Measurements from ENCODE around the gene OR51B4.
"Not testable (repeated sequence)": the region's sequence is repeated elsewhere in the genome, so short reads cannot be mapped to it uniquely, and the experiment has no call there.

Gene OR51B4

GRCh38 chr11:5300251-5300650 is 1.5 kb downstream of the OR51B4 start:
- H3K36me3 ChIP-seq (ENCODE audit: insufficient read depth, low read length) = no peaks in the 10 kb centered on the region
- TF ChIP-seq CTCF (IDR thresholded peaks at IDR 0.05; ENCODE audit: low read length) (no peak), EZH2 (IDR thresholded peaks at IDR 0.05; ENCODE audit: borderline replicate concordance, low read length) (no peak)
- no peak overlapping the region for H3K9ac ChIP-seq (ENCODE audit: low read length)
- H3K27me3 ChIP-seq (ENCODE audit: insufficient read depth, low read length) = no peaks in the 10 kb centered on the region
- H3K9me2 ChIP-seq (ENCODE audit: low read depth, low read length) = no peaks in the 10 kb centered on the region
- no peaks in the 10 kb centered on the region for H4K20me1 ChIP-seq (ENCODE audit: insufficient read depth, low read length)
- no peaks in the 10 kb centered on the region for H3K9me3 ChIP-seq (ENCODE audit: low read length)
- H3K4me3 ChIP-seq (ENCODE audit: low read depth, low read length, poor library complexity, severe bottlenecking) = no peak overlapping the region
- no peaks in the 10 kb centered on the region for H3K79me2 ChIP-seq (ENCODE audit: insufficient read depth, low read length)
- H2AFZ ChIP-seq (ENCODE audit: low read length) = no peak overlapping the region
- no peak overlapping the region for H3K27ac ChIP-seq (ENCODE audit: low read depth, low read length, poor library complexity, severe bottlenecking)
- no peak overlapping the region for H3K4me2 ChIP-seq (ENCODE audit: low read length)
- H3F3A ChIP-seq (ENCODE audit: insufficient read depth, low read length) = no peaks in the 10 kb centered on the region
- no peaks in the 10 kb centered on the region for H3K4me1 ChIP-seq (ENCODE audit: insufficient read depth, low read length, severe bottlenecking)

GRCh38 chr11:5298451-5298850 is 3.3 kb downstream of the OR51B4 start:
- no peaks in the 10 kb centered on the region for H4K20me1 ChIP-seq (ENCODE audit: insufficient read depth, low read length)
- TF ChIP-seq CTCF (IDR thresholded peaks at IDR 0.05; ENCODE audit: low read length) (no peak), EZH2 (IDR thresholded peaks at IDR 0.05; ENCODE audit: borderline replicate concordance, low read length) (no peak)
- no peak overlapping the region for H2AFZ ChIP-seq (ENCODE audit: low read length)
- no peak overlapping the region for H3K9ac ChIP-seq (ENCODE audit: low read length)
- H3K4me2 ChIP-seq (ENCODE audit: low read length) = no peak overlapping the region
- no peaks in the 10 kb centered on the region for H3K9me3 ChIP-seq (ENCODE audit: low read length)
- H3K27ac ChIP-seq (ENCODE audit: low read depth, low read length, poor library complexity, severe bottlenecking) = no peak overlapping the region
- no peaks in the 10 kb centered on the region for H3K4me1 ChIP-seq (ENCODE audit: insufficient read depth, low read length, severe bottlenecking)
- H3F3A ChIP-seq (ENCODE audit: insufficient read depth, low read length) = no peaks in the 10 kb centered on the region
- no peaks in the 10 kb centered on the region for H3K9me2 ChIP-seq (ENCODE audit: low read depth, low read length)
- no peak overlapping the region for H3K4me3 ChIP-seq (ENCODE audit: low read depth, low read length, poor library complexity, severe bottlenecking)
- no peaks in the 10 kb centered on the region for H3K27me3 ChIP-seq (ENCODE audit: insufficient read depth, low read length)
- no peaks in the 10 kb centered on the region for H3K36me3 ChIP-seq (ENCODE audit: insufficient read depth, low read length)
- no peaks in the 10 kb centered on the region for H3K79me2 ChIP-seq (ENCODE audit: insufficient read depth, low read length)

GRCh38 chr11:5297721-5298323 is 3.9 kb downstream of the OR51B4 start:
- TF ChIP-seq EZH2 (IDR thresholded peaks at IDR 0.05; ENCODE audit: borderline replicate concordance, low read length) (no peak), CTCF (IDR thresholded peaks at IDR 0.05; ENCODE audit: low read length) (no peak)
- Histone ChIP-seq H3K27me3 (ENCODE audit: insufficient read depth, low read length) (no peaks in the 10 kb centered on the region), H2AFZ (ENCODE audit: low read length) (no peak overlapping the region), H3K4me2 (ENCODE audit: low read length) (no peak overlapping the region), H3F3A (ENCODE audit: insufficient read depth, low read length) (no peaks in the 10 kb centered on the region), H3K9ac (ENCODE audit: low read length) (no peak overlapping the region), H3K9me3 (ENCODE audit: low read length) (no peaks in the 10 kb centered on the region), H3K9me2 (ENCODE audit: low read depth, low read length) (no peaks in the 10 kb centered on the region), H3K79me2 (ENCODE audit: insufficient read depth, low read length) (no peaks in the 10 kb centered on the region), H3K4me3 (ENCODE audit: low read depth, low read length, poor library complexity, severe bottlenecking) (no peak overlapping the region), H3K36me3 (ENCODE audit: insufficient read depth, low read length) (no peaks in the 10 kb centered on the region), H3K27ac (ENCODE audit: low read depth, low read length, poor library complexity, severe bottlenecking) (no peak overlapping the region), H3K4me1 (ENCODE audit: insufficient read depth, low read length, severe bottlenecking) (no peaks in the 10 kb centered on the region), H4K20me1 (ENCODE audit: insufficient read depth, low read length) (no peaks in the 10 kb centered on the region)

- H3K36me3 ChIP-seq (ENCODE audit: insufficient read depth, low read length); H3K9me3 ChIP-seq (ENCODE audit: low read length); H3K9me2 ChIP-seq (ENCODE audit: low read depth, low read length); H4K20me1 ChIP-seq (ENCODE audit: insufficient read depth, low read length); H2AFZ ChIP-seq (ENCODE audit: low read length); H3K79me2 ChIP-seq (ENCODE audit: insufficient read depth, low read length); H3K9ac ChIP-seq (ENCODE audit: low read length); H3K27ac ChIP-seq (ENCODE audit: low read depth, low read length, poor library complexity, severe bottlenecking); H3K27me3 ChIP-seq (ENCODE audit: insufficient read depth, low read length); H3K4me2 ChIP-seq (ENCODE audit: low read length); H3F3A ChIP-seq (ENCODE audit: insufficient read depth, low read length); H3K4me1 ChIP-seq (ENCODE audit: insufficient read depth, low read length, severe bottlenecking); H3K4me3 ChIP-seq (ENCODE audit: low read depth, low read length, poor library complexity, severe bottlenecking): not testable (repeated sequence)
Observed at GRCh38 chr11:5294342-5294995, 7.3 kb downstream of the OR51B4 start.

Data from OCI-LY1 (cell line).